Trophoblast cell (in vitro differentiated cells and primary cell): Measurements from ENCODE around the gene PPP1R12A.

Experiments used
- DNase-seq, 2 donors: peaks; one replicate each; pipeline ENCODE4 v3.0.0-alpha.2; 2016
- H2AFZ ChIP-seq: 2 replicates; pipeline ENCODE4 v1.6.1; 2013; ENCODE audit warnings: low read length, moderate library complexity, mild to moderate bottlenecking; ENCODE audit not compliant: insufficient read depth, poor library complexity
- H2AK5ac ChIP-seq: 2 replicates; pipeline ENCODE4 v1.6.1; 2013; ENCODE audit warnings: mild to moderate bottlenecking, low read length
- H2BK120ac ChIP-seq: 2 replicates; pipeline ENCODE4 v1.6.1; 2013; ENCODE audit warnings: low read length, mild to moderate bottlenecking, moderate library complexity; ENCODE audit not compliant: insufficient read depth, poor library complexity
- H2BK12ac ChIP-seq: 2 replicates; pipeline ENCODE4 v1.6.1; 2013; ENCODE audit warnings: mild to moderate bottlenecking, low read length, moderate library complexity
- H2BK5ac ChIP-seq: 2 replicates; pipeline ENCODE4 v1.6.1; 2013; ENCODE audit warnings: low read length, low read depth, moderate library complexity, mild to moderate bottlenecking; ENCODE audit not compliant: poor library complexity
- H3K14ac ChIP-seq: 2 replicates; pipeline ENCODE4 v1.6.1; 2013; ENCODE audit warnings: mild to moderate bottlenecking, low read length
- H3K18ac ChIP-seq: 2 replicates; pipeline ENCODE4 v1.6.1; 2013; ENCODE audit warnings: mild to moderate bottlenecking, low read length
- H3K23ac ChIP-seq: 2 replicates; pipeline ENCODE4 v1.6.1; 2013; ENCODE audit warnings: low read length
- H3K27ac ChIP-seq: 2 replicates; pipeline ENCODE4 v1.5.1; 2013; ENCODE audit warnings: low read depth, mild to moderate bottlenecking, inconsistent platforms, low read length, moderate library complexity
- H3K27me3 ChIP-seq: 2 replicates; pipeline ENCODE4 v1.6.1; 2013; ENCODE audit warnings: inconsistent platforms, mild to moderate bottlenecking, low read length, moderate library complexity; ENCODE audit not compliant: insufficient read depth
- H3K36me3 ChIP-seq, 2 experiments: 1 replicate in 1 of 2; 2 replicates in 1 of 2; pipeline ENCODE4 v1.6.1; 2013; ENCODE audit warnings: low read length in 2 of 2, mild to moderate bottlenecking in 2 of 2, moderate library complexity in 1 of 2; ENCODE audit not compliant: insufficient read depth in 2 of 2, control insufficient read depth in 1 of 2
- H3K4ac ChIP-seq: 2 replicates; pipeline ENCODE4 v1.6.1; 2013; ENCODE audit warnings: low read depth, mild to moderate bottlenecking, low read length, moderate library complexity
- H3K4me1 ChIP-seq, 2 experiments: 1 replicate in 1 of 2; 2 replicates in 1 of 2; pipeline ENCODE4 v1.6.1; 2013; ENCODE audit warnings: low read length in 2 of 2, mild to moderate bottlenecking in 2 of 2, moderate library complexity in 1 of 2; ENCODE audit not compliant: insufficient read depth in 2 of 2, control insufficient read depth in 1 of 2
- H3K4me2 ChIP-seq: 2 replicates; pipeline ENCODE4 v1.6.1; 2013; ENCODE audit warnings: inconsistent platforms, mild to moderate bottlenecking, low read length, moderate library complexity
- H3K4me3 ChIP-seq: 2 replicates; pipeline ENCODE4 v1.5.1; 2013; ENCODE audit warnings: mild to moderate bottlenecking, low read depth, low read length, inconsistent platforms
- H3K79me1 ChIP-seq: one replicate; pipeline ENCODE4 v1.6.1; 2013; ENCODE audit warnings: low read length
- H3K79me2 ChIP-seq: 2 replicates; pipeline ENCODE4 v1.6.1; 2013; ENCODE audit warnings: low read length, mild to moderate bottlenecking; ENCODE audit not compliant: control insufficient read depth, insufficient read depth, poor library complexity
- H3K9ac ChIP-seq: 2 replicates; pipeline ENCODE4 v1.6.1; 2013; ENCODE audit warnings: mild to moderate bottlenecking, low read length
- H3K9me3 ChIP-seq: 2 replicates; pipeline ENCODE4 v1.6.1; 2013; ENCODE audit warnings: low read depth, mild to moderate bottlenecking, control low read depth, inconsistent platforms, low read length; ENCODE audit not compliant: insufficient read depth
- H4K12ac ChIP-seq: 2 replicates; pipeline ENCODE4 v1.6.1; 2013; ENCODE audit warnings: low read depth, mild to moderate bottlenecking, low read length, moderate library complexity
- H4K8ac ChIP-seq: 2 replicates; pipeline ENCODE4 v1.6.1; 2013; ENCODE audit warnings: low read depth, mild to moderate bottlenecking, low read length, moderate library complexity
- H4K91ac ChIP-seq: one replicate; pipeline ENCODE4 v1.6.1; 2013; ENCODE audit warnings: low read depth, mild to moderate bottlenecking, low read length, moderate library complexity
- WGBS: extraction: QIAGEN DNeasy Blood & Tissue Kit; methylation state at CpG from one replicate; pipeline ENCODE4 v1.1.7; 2013; ENCODE audit warnings: missing lambda C conversion rate; ENCODE audit not compliant: insufficient read length, insufficient coverage; ENCODE audit errors: extremely low coverage; 5-methylcytosine and 5-hydroxymethylcytosine counted together

The PPP1R12A gene

DNA sequence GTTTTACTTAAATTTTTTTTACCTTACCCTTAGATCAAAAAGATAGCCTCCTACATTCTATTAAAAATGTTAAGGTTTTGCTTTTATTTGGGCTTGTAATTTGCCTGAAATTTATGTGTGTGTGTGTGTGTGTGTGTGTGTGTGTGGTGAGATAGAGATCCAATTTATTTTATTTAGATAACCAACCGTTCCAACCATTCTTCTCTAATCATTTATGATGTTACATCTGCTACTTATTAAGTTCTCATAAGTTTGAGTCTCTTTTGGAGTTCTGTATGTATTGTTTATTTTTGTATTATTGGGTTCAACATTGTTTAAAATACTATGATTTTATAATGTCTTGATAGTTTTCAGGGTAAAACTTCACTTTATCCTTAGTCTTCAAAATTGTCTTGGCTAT is 173.6 kb downstream of the PPP1R12A start:
- no CpG with 5 or more reads among the region's 1 CpG for WGBS

DNA sequence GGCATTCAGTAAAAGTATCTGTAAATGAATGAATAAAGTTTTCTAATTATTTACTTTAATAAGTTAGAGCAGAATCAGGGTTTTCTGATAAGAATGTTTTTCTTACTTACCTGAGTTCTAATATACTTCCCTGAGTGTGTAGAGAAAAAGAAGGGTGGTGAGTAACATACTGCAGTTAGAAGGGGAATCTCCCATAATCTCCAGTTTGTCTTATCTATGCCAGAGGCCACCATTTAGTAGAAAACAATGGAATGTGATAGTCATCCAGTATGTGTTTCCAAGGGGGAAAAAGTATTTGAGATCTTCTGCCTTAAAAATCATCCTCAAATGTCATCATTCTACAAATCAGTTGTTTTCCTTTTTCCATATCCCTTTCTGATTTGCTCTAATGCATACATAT is 187.6 kb downstream of the PPP1R12A start:
- Histone ChIP-seq H3K23ac (no peak overlapping the region), H2BK12ac (no peak overlapping the region), H2AK5ac (no peak overlapping the region), H3K79me1 (no peaks in the 10 kb centered on the region), H2BK120ac (no peak overlapping the region), H4K8ac (no peak overlapping the region), H3K36me3 (no peaks in the 10 kb centered on the region), H4K12ac (no peak overlapping the region), H3K4me3 (no peak overlapping the region), H2BK5ac (no peak overlapping the region), H3K9me3 (no peaks in the 10 kb centered on the region), H2AFZ (no peak overlapping the region), H3K9ac (no peak overlapping the region), H3K14ac (no peak overlapping the region), H3K4me1 (no peaks in the 10 kb centered on the region), H3K27me3 (no peaks in the 10 kb centered on the region), H3K79me2 (no peaks in the 10 kb centered on the region), H3K27ac (no peak overlapping the region), H3K4me2 (no peak overlapping the region), H4K91ac (no peak overlapping the region), H3K4ac (no peak overlapping the region), H3K18ac (no peak overlapping the region)
- peak in 1 of 2 donors; percentile 58 for DNase-seq

More for the DNA sequence above, 173.6 kb downstream of the PPP1R12A start:
- Histone ChIP-seq H3K27me3 (no peaks in the 10 kb centered on the region), H3K4me3 (no peak overlapping the region), H3K27ac (no peak overlapping the region), H4K12ac (no peak overlapping the region), H2AK5ac (no peak overlapping the region), H3K4ac (no peak overlapping the region), H2AFZ (no peak overlapping the region), H2BK12ac (no peak overlapping the region), H4K8ac (no peak overlapping the region), H3K18ac (no peak overlapping the region), H2BK120ac (no peak overlapping the region), H3K9ac (no peak overlapping the region), H3K9me3 (no peaks in the 10 kb centered on the region), H3K4me2 (no peak overlapping the region), H3K79me2 (no peaks in the 10 kb centered on the region), H3K14ac (no peak overlapping the region), H3K23ac (no peak overlapping the region), H3K4me1 (no peaks in the 10 kb centered on the region), H3K36me3 (no peaks in the 10 kb centered on the region), H4K91ac (no peak overlapping the region), H2BK5ac (no peak overlapping the region), H3K79me1 (no peaks in the 10 kb centered on the region)
- DNase-seq = no peak

DNA sequence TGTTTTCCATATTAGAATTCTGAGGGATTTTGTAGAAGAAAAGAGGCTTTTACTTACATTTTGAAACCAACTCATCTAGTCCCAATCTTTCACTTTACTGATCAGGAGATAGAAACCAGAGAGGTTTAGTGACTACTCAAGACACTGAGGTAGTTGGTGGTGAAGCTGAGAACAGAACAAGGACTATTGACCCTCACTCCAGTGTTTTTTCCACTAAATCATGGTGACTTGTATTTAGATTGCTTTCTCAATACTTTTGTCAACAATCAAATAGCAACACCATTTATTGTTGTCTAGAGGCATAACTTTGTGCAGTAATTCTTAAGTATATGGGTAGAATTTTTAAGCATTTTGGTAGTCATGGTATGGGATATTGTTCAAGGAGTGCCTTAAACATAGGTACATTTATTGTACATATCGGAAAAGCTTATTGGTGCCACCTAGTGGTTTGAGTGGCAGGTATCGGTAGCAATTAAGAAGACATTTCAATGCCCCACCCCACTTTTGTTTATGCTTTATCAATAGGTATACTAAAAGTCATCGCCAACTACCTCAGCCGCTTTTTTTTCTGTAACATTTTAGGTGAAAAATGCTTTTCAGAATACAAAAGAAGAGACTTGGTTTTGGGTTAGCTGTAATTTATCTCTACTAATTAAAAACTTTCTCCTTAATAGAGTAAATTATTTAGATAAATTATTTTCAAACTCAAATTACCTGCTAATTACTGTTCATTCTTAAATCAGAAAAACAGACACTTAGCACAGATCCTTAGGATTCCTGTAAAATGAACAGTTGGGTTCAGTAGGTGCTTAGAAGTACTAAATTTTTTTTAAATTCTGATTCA is 196.8 kb downstream of the PPP1R12A start:
- H3K4me2 ChIP-seq = no peak overlapping the region
- no peak overlapping the region for H3K23ac ChIP-seq
- no peak overlapping the region for H4K91ac ChIP-seq
- no peak overlapping the region for H2BK120ac ChIP-seq
- H4K8ac ChIP-seq = no peak overlapping the region
- no peaks in the 10 kb centered on the region for H3K4me1 ChIP-seq
- H3K18ac ChIP-seq = no peak overlapping the region
- no peaks in the 10 kb centered on the region for H3K27me3 ChIP-seq
- no peak overlapping the region for H3K9ac ChIP-seq
- no CpG with 5 or more reads among the region's 4 CpGs for WGBS
- no peak overlapping the region for H2BK5ac ChIP-seq
- H3K36me3 ChIP-seq = no peaks in the 10 kb centered on the region
- H4K12ac ChIP-seq = no peak overlapping the region
- no peak overlapping the region for H3K4me3 ChIP-seq
- H3K9me3 ChIP-seq = no peaks in the 10 kb centered on the region
- peak; percentile 42 to 81 for DNase-seq
- H2AFZ ChIP-seq = no peak overlapping the region
- no peak overlapping the region for H3K27ac ChIP-seq
- H3K4ac ChIP-seq = no peak overlapping the region
- H3K79me2 ChIP-seq = no peaks in the 10 kb centered on the region
- no peak overlapping the region for H2AK5ac ChIP-seq
- no peak overlapping the region for H3K14ac ChIP-seq
- no peak overlapping the region for H2BK12ac ChIP-seq
- no peaks in the 10 kb centered on the region for H3K79me1 ChIP-seq

DNA sequence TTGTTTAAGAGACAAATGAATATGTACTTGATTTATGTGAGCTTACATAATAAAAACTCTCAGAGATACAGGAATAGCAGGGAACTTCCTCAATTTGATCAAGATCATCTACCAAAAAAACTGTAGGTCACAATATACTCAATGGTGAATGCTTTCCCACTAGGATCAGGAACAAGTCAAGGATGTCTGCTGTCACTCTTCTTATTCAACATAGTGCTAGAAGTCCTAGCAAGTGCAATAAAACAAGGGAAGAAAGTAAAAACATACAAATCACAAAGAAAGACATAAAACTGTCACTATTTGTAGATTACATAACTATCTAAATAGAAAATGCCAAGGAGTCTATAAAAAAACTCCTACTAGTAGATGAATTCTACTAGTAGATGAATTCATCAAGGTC is 202.3 kb downstream of the PPP1R12A start:
- Histone ChIP-seq H3K36me3 (no peaks in the 10 kb centered on the region), H2BK120ac (no peak overlapping the region), H3K4ac (no peak overlapping the region), H3K27me3 (no peaks in the 10 kb centered on the region), H4K8ac (no peak overlapping the region), H3K79me2 (no peaks in the 10 kb centered on the region), H2AFZ (no peak overlapping the region), H3K4me1 (no peaks in the 10 kb centered on the region), H3K27ac (no peak overlapping the region), H3K14ac (no peak overlapping the region), H3K18ac (no peak overlapping the region), H4K91ac (no peak overlapping the region), H3K23ac (no peak overlapping the region), H2BK12ac (no peak overlapping the region), H3K4me3 (no peak overlapping the region), H2BK5ac (no peak overlapping the region), H3K79me1 (no peaks in the 10 kb centered on the region), H4K12ac (no peak overlapping the region), H3K9me3 (no peaks in the 10 kb centered on the region), H2AK5ac (no peak overlapping the region), H3K9ac (no peak overlapping the region), H3K4me2 (no peak overlapping the region)
- no peak for DNase-seq
